Loucy (cell line): ENCODE measurements around the gene PARN.

ENCODE experiments used
- EZH2phosphoT487 ChIP-seq: fragments of 200-600 bp; IDR thresholded peaks from 2 replicates; pipeline ENCODE4 v1.6.1; 2018; ENCODE audit warnings: antibody characterized with exemption, mild to moderate bottlenecking, moderate library complexity, borderline replicate concordance
- TF ChIP-seq, protein P1 (sequence below): fragments of 200-600 bp; sonication (generic); conservative IDR thresholded peaks from 2 replicates; pipeline ENCODE4 v1.5.1; 2014; ENCODE audit warnings: mild to moderate bottlenecking, antibody characterized with exemption, low read length

DNA sequence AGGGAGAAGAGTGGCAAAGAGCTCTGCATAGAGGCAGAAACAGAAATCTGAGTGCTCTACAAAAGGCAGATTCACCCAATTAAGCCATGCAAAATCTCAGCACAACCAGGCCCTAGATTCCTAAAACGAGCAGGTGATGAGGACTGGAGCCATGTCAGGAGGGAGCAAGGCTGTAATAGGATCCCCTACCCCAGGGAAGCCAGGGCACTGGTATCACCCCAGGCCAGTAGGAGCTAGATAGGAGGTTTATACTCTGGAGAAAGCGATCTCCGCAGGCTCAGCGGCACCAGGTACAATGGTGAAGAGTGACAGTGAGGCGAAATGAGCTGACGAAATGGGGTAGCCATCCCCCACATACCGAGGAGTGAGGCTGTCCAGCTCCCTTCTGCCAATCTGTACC, 171.5 kb downstream of the PARN start:
- TF ChIP-seq, protein P1, sequence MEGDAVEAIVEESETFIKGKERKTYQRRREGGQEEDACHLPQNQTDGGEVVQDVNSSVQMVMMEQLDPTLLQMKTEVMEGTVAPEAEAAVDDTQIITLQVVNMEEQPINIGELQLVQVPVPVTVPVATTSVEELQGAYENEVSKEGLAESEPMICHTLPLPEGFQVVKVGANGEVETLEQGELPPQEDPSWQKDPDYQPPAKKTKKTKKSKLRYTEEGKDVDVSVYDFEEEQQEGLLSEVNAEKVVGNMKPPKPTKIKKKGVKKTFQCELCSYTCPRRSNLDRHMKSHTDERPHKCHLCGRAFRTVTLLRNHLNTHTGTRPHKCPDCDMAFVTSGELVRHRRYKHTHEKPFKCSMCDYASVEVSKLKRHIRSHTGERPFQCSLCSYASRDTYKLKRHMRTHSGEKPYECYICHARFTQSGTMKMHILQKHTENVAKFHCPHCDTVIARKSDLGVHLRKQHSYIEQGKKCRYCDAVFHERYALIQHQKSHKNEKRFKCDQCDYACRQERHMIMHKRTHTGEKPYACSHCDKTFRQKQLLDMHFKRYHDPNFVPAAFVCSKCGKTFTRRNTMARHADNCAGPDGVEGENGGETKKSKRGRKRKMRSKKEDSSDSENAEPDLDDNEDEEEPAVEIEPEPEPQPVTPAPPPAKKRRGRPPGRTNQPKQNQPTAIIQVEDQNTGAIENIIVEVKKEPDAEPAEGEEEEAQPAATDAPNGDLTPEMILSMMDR, result no peak
- no peak for TF ChIP-seq EZH2phosphoT487
